Astrocyte of the cerebellum (primary cell): ENCODE data around the gene AGMO.
"Not testable (repeated sequence)": the region's sequence is repeated elsewhere in the genome, so short reads cannot be mapped to it uniquely, and the experiment has no call there.

Experiments
- DNase-seq: peaks from one replicate; pipeline ENCODE4 v3.0.0-alpha.2; 2011; ENCODE audit warnings: low read depth
- H3K4me3 ChIP-seq: 2 replicates; pipeline ENCODE4 v1.5.1; 2011; ENCODE audit warnings: mild to moderate bottlenecking, low read depth, low read length, moderate library complexity
- in situ Hi-C: cut with HindIII; loops from 2 replicates; pipeline ENCODE4 v1.10.0; 2017; ENCODE audit warnings: low sequenced_read_pairs
- TF ChIP-seq, protein P1 (sequence below): IDR thresholded peaks from 2 replicates; pipeline ENCODE4 v1.5.1; 2012; ENCODE audit warnings: low read length, low read depth, moderate library complexity, mild to moderate bottlenecking; ENCODE audit errors: missing control alignments

AGMO gene

DNA sequence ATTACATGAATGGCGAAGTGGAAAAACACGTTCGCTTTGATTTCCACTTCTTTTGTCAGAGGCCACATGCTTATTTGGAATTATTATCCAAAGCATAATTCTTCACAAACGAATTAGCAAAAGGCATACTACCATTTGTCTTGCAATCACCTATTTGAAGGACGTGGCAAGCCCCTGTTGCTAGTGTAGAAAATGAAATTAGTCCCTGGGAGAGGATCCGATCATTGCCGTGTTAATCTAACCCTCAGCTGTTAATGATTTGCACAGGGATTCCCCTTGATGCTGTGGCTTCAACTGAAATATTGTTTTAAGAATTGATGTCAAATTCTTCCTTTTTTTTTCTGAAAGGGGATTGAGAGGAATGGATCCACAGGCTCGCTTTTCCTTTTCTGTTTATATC, 4.6 kb downstream of the AGMO start:
- DNase-seq = no peak
- TF ChIP-seq, protein P1, sequence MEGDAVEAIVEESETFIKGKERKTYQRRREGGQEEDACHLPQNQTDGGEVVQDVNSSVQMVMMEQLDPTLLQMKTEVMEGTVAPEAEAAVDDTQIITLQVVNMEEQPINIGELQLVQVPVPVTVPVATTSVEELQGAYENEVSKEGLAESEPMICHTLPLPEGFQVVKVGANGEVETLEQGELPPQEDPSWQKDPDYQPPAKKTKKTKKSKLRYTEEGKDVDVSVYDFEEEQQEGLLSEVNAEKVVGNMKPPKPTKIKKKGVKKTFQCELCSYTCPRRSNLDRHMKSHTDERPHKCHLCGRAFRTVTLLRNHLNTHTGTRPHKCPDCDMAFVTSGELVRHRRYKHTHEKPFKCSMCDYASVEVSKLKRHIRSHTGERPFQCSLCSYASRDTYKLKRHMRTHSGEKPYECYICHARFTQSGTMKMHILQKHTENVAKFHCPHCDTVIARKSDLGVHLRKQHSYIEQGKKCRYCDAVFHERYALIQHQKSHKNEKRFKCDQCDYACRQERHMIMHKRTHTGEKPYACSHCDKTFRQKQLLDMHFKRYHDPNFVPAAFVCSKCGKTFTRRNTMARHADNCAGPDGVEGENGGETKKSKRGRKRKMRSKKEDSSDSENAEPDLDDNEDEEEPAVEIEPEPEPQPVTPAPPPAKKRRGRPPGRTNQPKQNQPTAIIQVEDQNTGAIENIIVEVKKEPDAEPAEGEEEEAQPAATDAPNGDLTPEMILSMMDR = no peak
- H3K4me3 ChIP-seq = no peak overlapping the region
- in situ Hi-C loops = no loop called here

GRCh38 chr7:15556339-15557105, 5.3 kb downstream of the AGMO start:
- H3K4me3 ChIP-seq = no peak overlapping the region
- no peak for DNase-seq
- TF ChIP-seq, protein P1 = no peak
- in situ Hi-C loops = no loop called here

DNA sequence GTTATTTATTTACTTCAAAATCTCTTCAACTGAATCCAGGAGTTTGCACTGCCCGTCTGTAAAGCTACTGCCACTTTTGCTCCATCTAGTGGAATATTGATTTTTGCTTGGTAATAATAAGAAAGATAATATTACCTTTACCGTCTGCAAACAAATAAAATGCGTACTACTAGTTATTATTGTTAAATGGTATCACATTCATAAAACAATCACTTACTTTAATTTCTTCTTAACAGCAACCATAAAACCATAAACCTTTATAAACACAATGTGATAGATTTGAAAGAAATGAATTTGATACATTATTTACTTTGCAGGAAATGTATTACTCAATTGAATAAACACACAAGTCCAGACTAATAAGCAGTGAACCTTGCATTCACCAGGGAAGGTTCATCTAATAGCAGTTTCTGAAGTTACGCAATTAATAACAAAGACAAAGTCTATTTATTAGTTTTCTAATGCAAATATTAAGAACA, 6.4 kb downstream of the AGMO start:
- H3K4me3 ChIP-seq = no peak overlapping the region
- no peak for DNase-seq
- in situ Hi-C loops = no loop called here
- TF ChIP-seq, protein P1 = peak; percentile 28

DNA sequence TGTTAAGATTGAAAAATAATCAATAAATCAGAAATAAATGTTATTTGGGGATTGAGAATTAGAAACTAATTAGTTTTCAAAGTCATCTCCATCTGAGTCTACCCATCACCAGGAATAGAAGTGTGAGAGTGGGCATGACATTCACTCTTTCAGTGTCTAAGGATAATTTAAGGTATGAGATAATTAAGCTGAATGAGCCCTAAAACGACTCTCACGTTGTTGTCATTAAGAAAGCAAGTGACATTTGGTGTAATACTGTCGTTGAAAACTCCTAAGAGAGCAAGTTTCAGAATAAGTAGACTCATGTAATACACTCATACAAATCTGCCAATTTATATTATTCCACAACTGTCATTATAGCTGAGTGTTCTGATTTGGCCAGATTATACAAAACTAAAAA, 7.1 kb downstream of the AGMO start:
- in situ Hi-C loops = no loop called here
- no peak for DNase-seq
- H3K4me3 ChIP-seq = no peak overlapping the region
- TF ChIP-seq, protein P1 = no peak

DNA sequence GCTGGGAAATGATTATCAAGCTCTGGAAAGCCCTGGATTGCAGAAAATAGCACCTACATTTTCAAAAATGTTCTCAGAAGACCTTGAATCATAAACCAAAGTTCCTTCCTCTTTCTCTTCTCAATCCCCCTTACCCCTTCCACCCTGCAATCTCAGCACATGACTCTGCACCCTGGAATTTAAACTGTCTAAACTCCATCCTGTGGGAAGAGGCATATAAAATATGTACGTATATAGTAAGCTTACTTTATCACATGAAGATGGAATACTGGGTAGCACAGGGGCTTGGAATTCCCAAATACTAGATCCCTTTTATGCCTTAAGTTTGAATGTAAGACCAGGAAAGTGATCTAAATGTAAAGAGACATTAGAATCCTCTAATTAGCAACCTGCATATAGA, 7.7 kb downstream of the AGMO start:
- no peak for DNase-seq
- TF ChIP-seq, protein P1 = no peak
- in situ Hi-C loops = no loop called here
- H3K4me3 ChIP-seq = no peak overlapping the region

DNA sequence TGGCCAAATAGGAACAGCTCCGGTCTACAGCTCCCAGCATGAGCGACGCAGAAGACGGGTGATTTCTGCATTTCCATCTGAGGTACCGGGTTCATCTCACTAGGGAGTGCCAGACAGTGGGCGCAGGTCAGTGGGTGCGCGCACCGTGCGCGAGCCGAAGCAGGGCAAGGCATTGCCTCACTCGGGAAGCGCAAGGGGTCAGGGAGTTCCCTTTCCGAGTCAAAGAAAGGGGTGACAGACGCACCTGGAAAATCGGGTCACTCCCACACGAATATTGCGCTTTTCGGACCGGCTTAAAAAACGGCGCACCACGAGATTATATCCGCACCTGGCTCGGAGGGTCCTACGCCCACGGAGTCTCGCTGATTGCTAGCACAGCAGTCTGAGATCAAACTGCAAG, 14.5 kb downstream of the AGMO start:
- H3K4me3 ChIP-seq, in situ Hi-C loops, DNase-seq: not testable (repeated sequence)

- in situ Hi-C loops = no loop called here
- TF ChIP-seq, protein P1 = no peak
- H3K4me3 ChIP-seq = no peak overlapping the region
- DNase-seq = no peak
Measured at GRCh38 chr7:15546272-15546792, 15.5 kb downstream of the AGMO start.
